Measurements from ENCODE around the gene PI4KB. TPM values are rescaled to one million over a fixed set of nuclear protein-coding genes. Genes with fewer than 3 reads are reported as not detected.

PI4KB gene
- total RNA-seq, 2 donors from 2014 or later = 39.6 to 40.2 TPM

- intact Hi-C loops (cut with DNase I) = no loop called here
- ATAC-seq (no peak), DNase-seq (no peak)
- Histone ChIP-seq H3K4me3 (no peak overlapping the region), H3K4me1 (no peaks in the 10 kb centered on the region), H3K27ac (no peak overlapping the region), H3K36me3 (replicated peaks in 1 of 2; ENCODE audit: insufficient read depth in 1 of 2, low read depth in 2 of 2) (peaks cover 19 to 26% of the 10 kb centered on the region in 2 donors), H3K27me3 (no peaks in the 10 kb centered on the region), H3K9me3 (no peaks in the 10 kb centered on the region)
- TF ChIP-seq POLR2A (IDR thresholded peaks at IDR 0.05) (no peak), CTCF (IDR thresholded peaks at IDR 0.05) (no peak)
- 93% methylated on average over 2 of the region's 2 CpGs for WGBS, 2 donors
Observed at GRCh38 chr1:151246786-151247185, 80.4 kb downstream of the PI4KB start.

DNA sequence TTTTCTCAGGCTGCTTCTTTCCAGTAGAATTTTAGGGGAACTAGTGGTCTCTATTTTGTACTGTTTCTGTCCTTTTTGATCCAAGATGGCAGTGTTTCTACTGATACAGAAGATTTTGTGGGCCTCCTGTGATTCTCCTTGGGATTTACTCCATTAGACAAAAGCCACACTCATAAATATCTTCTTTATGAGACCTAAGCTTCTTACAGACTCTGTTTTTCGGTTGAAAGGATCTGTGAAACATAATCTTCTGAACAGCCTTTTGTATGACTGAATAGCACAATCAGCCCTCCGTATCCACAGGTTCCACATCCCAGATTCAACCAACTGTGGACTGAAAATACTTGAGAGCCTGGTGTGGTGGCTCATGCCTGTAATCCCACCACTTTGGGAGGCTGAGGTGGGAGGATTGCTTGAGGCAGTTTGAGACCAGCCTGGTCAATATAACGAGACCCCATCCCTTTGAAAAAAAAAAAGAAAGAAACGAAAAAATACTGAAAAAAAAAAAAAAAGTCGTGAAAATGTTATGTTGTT is 83.5 kb downstream of the PI4KB start:
- H3K9me3 ChIP-seq = no peaks in the 10 kb centered on the region
- no peak overlapping the region for H3K27ac ChIP-seq
- H3K36me3 ChIP-seq (replicated peaks in 1 of 2; ENCODE audit: insufficient read depth in 1 of 2, low read depth in 2 of 2) = peaks cover 24 to 35% of the 10 kb centered on the region in 2 donors
- ATAC-seq (no peak), DNase-seq (no peak)
- intact Hi-C loops (cut with DNase I) = no loop called here
- no peak for TF ChIP-seq CTCF (IDR thresholded peaks at IDR 0.05)
- no peak for TF ChIP-seq POLR2A (IDR thresholded peaks at IDR 0.05)
- H3K4me1 ChIP-seq = no peaks in the 10 kb centered on the region
- no peak overlapping the region for H3K4me3 ChIP-seq
- H3K27me3 ChIP-seq = no peaks in the 10 kb centered on the region
- 71 to 82% methylated on average over 5 of the region's 5 CpGs for WGBS, 2 donors

- Histone ChIP-seq H3K27ac (no peak overlapping the region), H3K4me1 (no peaks in the 10 kb centered on the region), H3K27me3 (no peaks in the 10 kb centered on the region), H3K36me3 (replicated peaks in 1 of 2; ENCODE audit: insufficient read depth in 1 of 2, low read depth in 2 of 2) (peaks cover 15 to 35% of the 10 kb centered on the region in 2 donors), H3K4me3 (no peak overlapping the region), H3K9me3 (no peaks in the 10 kb centered on the region)
- intact Hi-C loops (cut with DNase I) = no loop called here
- WGBS, 2 donors = 84 to 87% methylated on average over 2 of the region's 2 CpGs
- DNase-seq = no peak
- no peak for ATAC-seq
- TF ChIP-seq POLR2A (IDR thresholded peaks at IDR 0.05) (no peak), CTCF (IDR thresholded peaks at IDR 0.05) (no peak)
Observed at GRCh38 chr1:151242442-151242841, 84.8 kb downstream of the PI4KB start.

Small RNA genes lying within 50 kb of the gene (small RNA-seq; reads per million reads assigned to genes)
- not detected for gene RN7SL444P

Other genes with a start within 250 kb of the PI4KB start
- gene SEMA6C, start 180.8 kb downstream of the PI4KB start, total RNA-seq = 1 to 10 TPM; 3.6 to 5.3 TPM
- 1 to 10 TPM in 1 of 2 donors, under 1 TPM in 1; 0.99 to 1.6 TPM for gene TNFAIP8L2, start 170.8 kb downstream of the PI4KB start, total RNA-seq
- 1 to 10 TPM; 6.7 to 9.6 TPM for gene LYSMD1, start 161.5 kb downstream of the PI4KB start, total RNA-seq
- 10 to 100 TPM; 16.2 to 28.0 TPM for gene SCNM1, start 161.3 kb downstream of the PI4KB start, total RNA-seq
- gene TMOD4, start 151.4 kb downstream of the PI4KB start, total RNA-seq = 1 to 10 TPM in 1 of 2 donors, not detected in 1; 3.0 TPM
- 10 to 100 TPM in 1 of 2 donors, 1 to 10 TPM in 1; 6.9 to 19.2 TPM for gene VPS72, start 137.2 kb downstream of the PI4KB start, total RNA-seq
- 10 to 100 TPM; 19.5 to 51.4 TPM for gene PIP5K1A, start 128.9 kb downstream of the PI4KB start, total RNA-seq
- 10 to 100 TPM; 70.2 to 73.4 TPM for gene PSMD4, start 72.7 kb downstream of the PI4KB start, total RNA-seq
- 10 to 100 TPM; 15.0 to 24.4 TPM for gene ZNF687, start 45.1 kb downstream of the PI4KB start, total RNA-seq
- gene RFX5, start 19.8 kb upstream of the PI4KB start, total RNA-seq = 10 to 100 TPM in 1 of 2 donors, 1 to 10 TPM in 1; 8.3 to 14.5 TPM
- 100 to 1,000 TPM in 1 of 2 donors, 10 to 100 TPM in 1; 52.1 to 106 TPM for gene SELENBP1, start 45.3 kb upstream of the PI4KB start, total RNA-seq
- gene PSMB4, start 72.2 kb upstream of the PI4KB start, total RNA-seq = 100 to 1,000 TPM; 109 to 126 TPM
- 10 to 100 TPM; 29.8 to 76.8 TPM for gene POGZ, start 132.1 kb upstream of the PI4KB start, total RNA-seq
- 10 to 100 TPM; 31.0 to 42.8 TPM for gene CGN, start 184.0 kb upstream of the PI4KB start, total RNA-seq
- gene TUFT1, start 212.9 kb upstream of the PI4KB start, total RNA-seq = 10 to 100 TPM; 10.9 to 17.1 TPM

Data from body of pancreas (tissue), 4 donors.